GM19035 (cell line): ENCODE measurements around the gene FLRT2.

Experiments
- ATAC-seq: cut with Tn5 transposase; IDR thresholded peaks from one replicate; pipeline ENCODE4 v1.9.1; 2021; ENCODE audit not compliant: unreplicated experiment

FLRT2 gene

DNA sequence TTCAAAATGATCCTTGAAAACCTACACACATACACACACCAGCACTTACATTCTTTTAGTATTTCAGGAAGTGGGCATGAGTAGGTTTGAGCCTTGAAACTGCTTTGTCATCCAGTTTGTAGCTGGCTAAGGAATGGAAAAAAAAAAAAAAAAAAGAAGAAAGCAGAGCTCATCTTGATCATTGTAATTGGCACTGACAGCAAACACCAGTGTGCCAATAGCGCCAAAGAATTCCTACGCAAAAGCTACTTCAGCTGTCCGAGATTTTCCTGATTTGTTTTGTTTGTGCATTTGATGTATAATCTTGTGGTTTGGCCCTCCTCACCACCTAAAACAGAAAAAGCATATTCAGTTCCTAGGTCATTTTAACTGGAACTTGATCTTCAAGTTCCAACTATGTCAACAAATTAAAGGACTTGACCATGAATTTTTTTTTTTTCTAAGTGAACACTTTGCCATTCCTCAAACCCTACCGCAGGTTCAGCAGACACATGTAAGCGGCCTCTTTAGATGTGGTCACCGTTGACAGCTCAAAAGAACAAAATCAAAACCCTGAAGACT, 57.3 kb downstream of the FLRT2 start:
- no peak for ATAC-seq

DNA sequence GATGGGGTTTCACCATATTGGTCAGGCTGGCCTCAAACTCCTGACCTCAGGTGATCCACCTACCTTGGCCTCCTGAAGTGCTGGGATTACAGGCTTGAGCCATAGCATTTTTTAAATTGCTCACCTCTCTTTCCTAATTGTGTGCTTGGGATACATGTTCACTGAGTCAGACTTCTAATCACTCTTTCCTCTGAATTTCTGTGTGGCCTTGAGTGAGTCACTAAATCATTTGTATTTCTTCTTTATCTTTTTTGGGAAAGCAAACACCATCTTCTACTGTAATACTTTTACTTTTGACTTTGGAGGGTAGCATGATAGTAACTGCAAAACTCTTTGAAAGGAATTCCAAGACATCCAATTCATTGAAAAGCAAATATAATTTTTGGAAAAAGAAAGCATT, 60.8 kb downstream of the FLRT2 start:
- no peak for ATAC-seq

DNA sequence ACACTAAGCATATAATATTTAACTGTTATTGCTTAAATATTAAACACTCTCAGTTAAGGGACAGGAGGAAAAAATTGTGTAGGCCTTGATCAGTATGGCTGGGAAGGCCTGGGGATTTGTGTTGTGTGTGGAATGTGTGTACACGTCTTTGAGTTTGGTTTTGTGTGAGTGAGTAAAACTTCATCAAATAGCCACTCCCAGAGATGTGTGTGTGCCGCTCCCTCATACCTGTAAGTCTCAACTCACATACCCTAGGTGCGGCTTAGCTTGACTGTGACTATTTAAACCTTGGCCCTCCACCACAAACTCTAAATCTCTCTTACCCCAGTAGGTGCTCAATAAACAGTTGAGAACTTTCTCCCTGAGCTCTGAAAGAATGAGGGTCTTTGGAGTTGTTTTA, 64.3 kb downstream of the FLRT2 start:
- ATAC-seq = no peak

DNA sequence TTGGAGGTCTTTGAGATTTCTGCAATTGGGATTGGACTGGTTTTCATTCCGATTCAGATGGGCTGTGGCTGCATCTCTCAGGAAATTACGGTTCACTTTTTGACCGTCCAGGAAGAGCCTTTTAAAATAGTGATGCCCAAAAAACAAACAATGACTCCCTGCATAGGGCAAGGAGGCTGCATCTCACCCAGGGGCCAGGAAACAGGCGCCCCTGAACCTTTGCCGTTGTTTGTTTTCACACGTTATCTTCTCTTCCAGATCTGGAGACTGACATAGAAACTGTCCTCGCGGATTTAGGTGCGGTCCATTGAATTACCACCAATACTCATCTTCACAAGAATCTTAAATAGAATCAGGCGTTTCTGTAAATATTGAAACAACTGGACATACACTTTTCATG, 66.0 kb downstream of the FLRT2 start:
- no peak for ATAC-seq

DNA sequence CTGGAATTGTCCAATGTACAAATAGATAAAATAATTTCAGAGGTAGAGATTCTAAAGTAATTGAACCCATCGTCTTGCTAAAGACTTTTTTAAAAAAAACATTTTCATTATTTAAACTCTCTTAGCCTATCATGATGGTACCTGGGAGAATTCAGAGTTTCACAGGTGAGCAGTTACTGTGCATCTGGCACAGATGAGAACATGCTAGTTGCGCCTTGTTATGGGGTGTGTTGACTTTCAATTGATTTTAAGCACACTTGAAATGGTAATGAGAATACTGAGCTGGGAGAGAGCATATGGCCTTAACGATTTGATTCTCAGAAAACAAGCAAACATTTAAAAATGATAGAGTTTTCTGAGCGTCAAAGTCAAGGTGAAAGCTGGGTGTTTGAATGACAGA, 66.6 kb downstream of the FLRT2 start:
- no peak for ATAC-seq

DNA sequence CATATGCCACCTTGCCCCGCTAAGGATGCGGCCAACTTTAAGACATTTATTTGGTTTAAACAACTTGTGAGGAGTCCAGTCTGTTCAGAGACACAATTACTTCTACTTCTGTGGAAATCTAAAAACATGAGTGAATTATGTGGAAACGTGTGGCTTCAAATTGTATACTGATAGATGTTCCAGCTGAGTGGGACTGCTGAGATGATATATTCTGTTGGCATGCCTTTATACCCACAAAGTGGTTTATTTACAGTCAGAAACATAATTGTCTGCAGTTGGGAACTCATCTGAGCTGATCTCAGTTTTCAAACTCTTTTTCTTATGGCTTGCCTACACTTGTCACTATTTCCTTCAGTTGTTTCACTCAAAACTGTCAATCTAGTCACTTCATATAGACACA, 67.8 kb downstream of the FLRT2 start:
- no peak for ATAC-seq

DNA sequence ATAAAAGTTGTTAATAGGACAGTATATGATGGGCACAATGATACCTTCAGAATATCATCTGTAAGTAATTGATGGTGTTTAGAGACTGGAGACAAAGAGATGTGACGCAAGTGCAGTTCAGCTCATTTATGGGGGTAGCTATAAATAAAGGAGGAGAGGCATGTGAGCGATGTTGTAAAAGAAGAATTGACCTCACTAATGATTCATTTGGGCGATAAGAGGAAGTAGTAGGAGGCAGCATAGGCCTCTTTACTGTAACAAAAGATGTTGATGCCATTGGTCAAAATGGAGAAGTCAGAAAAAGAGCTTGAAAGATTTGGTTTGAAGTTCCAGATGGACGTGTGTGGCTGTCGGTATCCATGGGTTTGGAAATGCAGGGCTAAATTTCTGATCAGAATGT, 70.0 kb downstream of the FLRT2 start:
- ATAC-seq = no peak

DNA sequence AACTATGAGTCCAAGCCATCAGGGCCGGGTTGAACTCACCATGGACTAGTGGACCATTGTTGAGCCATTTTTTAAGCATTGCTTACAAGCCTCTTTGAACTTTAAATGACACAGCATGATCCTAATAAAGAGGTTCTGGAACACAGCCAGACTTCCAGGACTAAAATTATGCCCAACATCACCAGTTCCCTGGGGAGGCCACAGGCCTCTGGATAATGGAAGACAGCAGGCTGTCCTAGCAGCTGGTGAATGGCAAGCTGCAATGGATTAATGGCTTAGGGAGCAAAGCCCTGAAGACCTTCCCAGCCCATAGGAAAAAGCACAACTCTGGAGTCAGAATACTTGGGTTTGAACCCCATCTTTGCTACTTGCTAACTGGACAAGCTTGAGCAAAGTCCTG, 71.3 kb downstream of the FLRT2 start:
- ATAC-seq = no peak

DNA sequence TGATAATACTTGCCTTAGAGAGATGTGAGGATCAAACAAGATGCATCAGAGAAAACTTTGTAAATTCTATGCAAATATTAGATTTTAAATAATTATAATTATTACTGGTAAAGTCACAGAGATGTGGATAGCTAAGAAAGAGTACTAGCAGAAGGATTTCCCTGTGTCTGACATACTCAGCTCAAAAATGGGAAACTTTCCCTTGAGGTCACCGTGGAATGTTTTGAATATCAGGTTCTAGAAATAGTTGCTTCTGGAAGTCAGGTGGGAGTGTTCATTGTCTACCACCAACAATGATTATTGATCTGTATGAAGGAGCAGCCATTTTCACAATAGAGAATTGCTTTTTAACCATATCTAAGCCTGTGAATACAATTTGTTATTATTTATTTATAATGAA, 71.7 kb downstream of the FLRT2 start:
- ATAC-seq = no peak

DNA sequence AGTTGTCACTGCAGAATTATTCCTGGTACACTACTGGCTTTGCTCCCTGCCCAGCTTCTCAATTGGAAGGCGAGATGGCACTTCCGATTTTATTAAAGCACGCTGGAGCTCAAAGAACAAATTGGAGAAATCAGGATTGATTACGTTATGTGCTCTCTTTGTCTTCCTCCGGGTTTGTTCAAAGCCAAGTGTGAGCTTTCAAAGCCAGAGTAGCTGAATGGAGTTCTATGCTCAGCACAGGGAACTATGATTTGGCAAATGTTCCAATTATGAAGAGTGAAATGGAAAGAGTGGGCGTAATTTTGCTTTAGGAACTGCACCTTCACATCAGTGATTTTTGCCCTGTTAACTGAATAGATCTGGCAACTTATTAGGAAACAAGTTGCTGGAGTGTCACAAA, 72.4 kb downstream of the FLRT2 start:
- ATAC-seq = no peak

DNA sequence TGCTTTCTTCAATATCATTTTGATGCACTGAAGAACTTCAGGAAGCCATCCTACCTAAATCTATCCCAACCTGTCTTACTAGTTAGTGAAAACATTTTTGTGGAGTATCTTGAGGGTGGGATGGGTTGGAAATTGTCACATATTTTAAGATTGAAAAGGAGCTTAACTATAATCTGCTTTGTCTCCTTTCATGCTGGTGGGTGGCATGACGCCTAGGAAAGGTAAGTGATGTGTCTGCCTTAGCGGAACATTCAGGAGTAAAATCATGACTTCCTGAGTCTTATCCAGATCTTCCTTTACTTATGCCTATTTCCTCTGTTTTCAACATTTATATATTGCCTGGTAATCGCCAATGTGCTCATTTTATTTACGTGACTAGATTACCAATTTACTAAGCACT, 74.1 kb downstream of the FLRT2 start:
- no peak for ATAC-seq

DNA sequence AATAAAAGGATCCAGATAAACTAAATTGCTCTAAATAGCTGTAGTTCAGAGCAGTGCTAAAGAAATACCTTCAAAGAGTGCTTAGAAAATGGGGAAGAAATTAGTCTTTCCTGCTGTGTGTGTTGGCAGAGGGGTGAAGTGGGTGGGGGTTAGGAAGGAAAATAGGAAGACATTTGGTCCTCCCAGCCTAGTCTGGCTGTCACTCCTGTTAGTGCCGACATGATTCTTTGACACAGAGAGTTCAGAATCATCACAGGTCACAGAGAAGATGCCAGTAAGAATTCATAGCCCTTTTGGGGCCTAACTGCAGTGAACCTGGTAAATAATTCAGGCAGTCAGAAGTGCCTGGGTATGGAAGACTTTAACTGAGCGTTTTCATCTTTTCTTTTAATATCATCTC, 74.8 kb downstream of the FLRT2 start:
- no peak for ATAC-seq

DNA sequence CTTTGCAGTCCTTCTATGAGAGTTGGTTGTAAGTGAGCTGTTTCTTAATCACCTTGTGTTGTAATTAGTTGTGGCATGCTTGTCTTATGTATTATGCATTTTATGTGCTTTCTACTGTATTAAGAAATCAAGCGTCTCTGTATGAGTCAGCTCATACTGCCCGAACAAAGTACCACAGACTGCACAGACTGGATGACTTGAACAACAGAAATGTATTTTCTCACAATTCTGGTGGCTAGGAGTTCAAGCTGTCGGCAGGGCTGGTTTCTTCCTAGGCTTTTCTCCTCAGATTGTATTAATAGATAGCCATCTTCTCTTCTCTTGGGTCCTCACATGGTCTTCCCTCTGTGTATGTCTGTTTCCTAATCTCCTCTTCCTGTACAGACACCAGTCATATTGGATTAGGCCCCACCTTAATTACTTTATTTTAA, 77.7 kb downstream of the FLRT2 start:
- no peak for ATAC-seq

DNA sequence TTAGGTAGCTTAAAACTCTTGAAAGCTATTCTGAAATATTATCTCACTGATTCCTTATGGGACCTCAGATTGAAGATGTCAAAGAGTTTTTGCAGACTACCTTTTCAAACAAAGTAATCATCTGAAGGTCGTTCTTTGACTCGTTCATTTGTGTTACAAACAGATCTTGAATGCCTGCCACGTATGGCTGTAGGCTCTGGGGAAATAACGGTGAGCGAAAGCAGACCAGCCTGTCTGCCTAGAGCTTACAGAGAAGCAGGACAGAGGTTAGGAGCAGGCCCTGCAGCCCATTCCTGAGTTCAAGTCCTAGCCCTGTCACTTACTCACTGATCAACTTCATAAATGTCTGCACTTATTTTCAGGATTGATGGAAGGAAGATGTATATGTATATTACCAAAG, 83.6 kb downstream of the FLRT2 start:
- ATAC-seq = no peak

DNA sequence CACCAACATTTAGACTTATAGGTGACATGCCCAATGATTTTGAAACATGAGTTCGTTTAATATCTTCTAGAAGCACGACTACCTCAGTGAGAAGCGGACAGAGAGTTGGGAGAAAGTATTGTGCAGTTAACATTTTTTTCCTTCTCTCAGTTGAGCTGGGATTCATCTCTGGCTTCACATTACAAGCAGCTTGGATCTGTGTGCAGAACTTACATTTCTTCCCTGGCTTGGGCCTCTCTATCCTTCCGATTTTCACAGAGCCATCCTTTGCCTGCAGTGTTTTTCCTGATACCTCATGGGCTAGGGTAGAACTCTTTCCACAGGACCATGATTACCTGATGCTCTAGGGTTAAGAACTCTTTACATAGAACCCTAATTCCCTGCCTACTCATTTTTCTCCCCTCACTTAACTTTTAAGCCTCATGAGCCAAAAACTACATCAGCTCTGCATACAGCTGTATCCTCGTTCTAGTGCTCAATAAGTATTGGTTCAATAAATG, 86.5 kb downstream of the FLRT2 start:
- no peak for ATAC-seq

DNA sequence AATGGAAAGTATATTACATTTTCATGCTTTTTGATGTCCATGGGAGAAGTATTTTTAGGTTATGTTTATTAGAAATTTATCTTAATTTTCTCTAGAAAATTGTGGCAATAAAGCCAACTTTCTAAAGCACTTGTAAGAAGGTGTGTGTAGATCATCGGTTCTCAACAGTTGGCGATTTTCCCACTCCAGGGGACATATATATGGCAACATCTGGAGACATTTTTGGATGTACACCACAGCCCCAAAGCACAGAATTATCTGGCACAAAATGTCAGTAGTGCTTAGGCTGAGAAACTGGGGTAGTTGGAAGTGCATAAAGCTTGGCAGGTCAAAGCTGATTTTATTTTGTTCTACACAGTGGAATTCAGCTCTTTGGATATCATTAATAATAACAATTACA, 86.9 kb downstream of the FLRT2 start:
- no peak for ATAC-seq

DNA sequence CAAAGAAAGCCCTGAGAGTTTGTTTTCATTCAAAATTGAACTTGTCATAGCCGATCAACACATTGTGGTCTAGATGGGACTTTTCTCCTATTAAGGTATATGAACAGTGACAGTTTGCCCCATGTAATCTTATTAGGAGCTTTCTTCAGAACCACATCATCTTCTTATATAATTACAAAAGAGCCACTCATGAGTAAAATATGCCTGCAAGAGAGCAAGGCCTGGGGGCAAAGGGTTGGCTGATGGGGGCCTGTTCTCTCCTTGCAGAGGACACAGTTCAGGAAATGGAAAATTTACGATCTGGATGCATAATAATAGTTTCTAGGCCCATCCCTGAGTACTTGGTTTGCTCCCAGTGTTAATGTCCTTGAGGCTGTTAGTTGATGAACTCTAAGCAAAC, 87.8 kb downstream of the FLRT2 start:
- ATAC-seq = no peak

DNA sequence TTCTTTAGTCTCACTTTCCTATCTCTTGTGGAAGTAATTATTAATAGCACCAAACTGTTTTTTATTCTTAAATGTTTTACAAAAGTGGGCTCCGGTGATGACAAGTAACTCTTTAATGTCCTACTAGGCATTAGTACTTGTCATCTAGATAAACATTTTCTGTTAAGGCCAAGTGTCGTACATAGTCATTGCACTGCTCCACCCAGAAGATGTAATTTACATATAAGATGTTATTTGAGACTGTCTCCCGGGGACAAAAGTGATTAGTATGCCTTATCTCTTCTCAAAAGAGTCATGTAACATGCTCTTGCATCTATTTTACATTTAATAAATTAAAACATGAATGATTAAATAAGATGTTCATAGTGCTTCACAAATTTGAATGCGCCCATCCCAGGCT, 88.4 kb downstream of the FLRT2 start:
- no peak for ATAC-seq

DNA sequence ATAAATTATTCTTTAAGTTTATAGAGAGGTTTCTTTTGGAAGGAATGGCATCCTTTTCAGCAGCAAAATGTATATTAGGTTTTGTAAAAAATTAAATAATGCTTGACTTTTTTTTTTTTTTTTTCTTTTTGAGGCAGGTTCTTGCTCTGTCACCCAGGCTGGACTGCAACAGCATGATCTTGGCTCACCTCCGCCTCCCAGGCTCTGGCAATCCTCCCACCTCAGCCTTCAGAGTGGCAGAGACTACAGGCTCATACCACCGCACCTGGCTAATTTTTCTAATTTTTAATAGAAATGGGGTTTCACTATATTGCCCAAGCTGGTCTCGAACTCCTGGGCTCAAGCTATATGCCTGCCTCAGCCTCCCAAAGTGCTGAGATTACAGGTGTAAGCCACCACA, 89.0 kb downstream of the FLRT2 start:
- no peak for ATAC-seq

DNA sequence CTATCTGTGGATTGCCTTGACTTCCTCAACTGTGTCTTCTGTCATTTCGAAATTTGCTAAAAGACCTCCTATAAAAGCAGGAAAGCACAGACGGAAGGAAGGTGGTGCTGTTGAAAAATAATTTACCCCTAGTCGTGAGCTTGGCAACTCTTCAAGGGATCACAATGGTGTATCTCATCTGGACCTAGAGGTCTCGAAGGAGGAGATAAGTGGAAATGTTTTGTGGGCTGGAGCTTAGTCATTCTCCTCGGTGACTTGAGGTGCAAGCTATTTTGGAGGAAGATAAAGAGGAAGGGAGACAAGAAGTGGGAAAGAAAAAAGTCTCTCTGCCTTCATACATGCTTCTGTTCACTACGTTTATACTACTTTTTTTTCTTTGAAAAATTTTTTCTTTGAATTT, 89.9 kb downstream of the FLRT2 start:
- ATAC-seq = no peak

DNA sequence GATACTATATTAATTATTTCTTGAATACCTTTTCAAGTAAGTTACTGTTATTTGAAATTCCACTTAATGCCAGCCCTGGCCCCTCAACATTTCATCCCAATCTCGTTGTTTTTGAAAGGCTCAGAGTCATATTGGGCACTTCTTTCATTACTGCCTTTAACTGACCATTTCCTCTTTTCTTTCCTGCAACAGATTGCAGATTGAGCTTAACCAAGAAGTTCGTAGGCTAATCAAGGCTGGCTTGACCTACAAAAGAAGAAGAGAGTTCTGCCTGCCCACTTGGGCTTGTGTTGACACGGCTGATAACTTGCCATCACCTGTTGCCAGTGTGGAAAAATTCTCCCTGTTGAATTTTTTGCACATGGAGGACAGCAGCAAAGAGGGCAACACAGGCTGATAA, 91.0 kb downstream of the FLRT2 start:
- no peak for ATAC-seq

DNA sequence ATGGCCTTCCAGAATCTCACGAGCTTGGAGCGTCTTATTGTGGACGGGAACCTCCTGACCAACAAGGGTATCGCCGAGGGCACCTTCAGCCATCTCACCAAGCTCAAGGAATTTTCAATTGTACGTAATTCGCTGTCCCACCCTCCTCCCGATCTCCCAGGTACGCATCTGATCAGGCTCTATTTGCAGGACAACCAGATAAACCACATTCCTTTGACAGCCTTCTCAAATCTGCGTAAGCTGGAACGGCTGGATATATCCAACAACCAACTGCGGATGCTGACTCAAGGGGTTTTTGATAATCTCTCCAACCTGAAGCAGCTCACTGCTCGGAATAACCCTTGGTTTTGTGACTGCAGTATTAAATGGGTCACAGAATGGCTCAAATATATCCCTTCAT, 92.2 kb downstream of the FLRT2 start:
- no peak for ATAC-seq

DNA sequence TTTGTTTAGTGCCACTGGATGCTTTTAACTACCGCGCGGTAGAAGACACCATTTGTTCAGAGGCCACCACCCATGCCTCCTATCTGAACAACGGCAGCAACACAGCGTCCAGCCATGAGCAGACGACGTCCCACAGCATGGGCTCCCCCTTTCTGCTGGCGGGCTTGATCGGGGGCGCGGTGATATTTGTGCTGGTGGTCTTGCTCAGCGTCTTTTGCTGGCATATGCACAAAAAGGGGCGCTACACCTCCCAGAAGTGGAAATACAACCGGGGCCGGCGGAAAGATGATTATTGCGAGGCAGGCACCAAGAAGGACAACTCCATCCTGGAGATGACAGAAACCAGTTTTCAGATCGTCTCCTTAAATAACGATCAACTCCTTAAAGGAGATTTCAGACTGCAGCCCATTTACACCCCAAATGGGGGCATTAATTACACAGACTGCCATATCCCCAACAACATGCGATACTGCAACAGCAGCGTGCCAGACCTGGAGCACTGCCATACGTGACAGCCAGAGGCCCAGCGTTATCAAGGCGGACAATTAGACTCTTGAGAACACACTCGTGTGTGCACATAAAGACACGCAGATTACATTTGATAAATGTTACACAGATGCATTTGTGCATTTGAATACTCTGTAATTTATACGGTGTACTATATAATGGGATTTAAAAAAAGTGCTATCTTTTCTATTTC, 93.2 kb downstream of the FLRT2 start:
- no peak for ATAC-seq
